SK-N-SH treated with all-trans-retinoic acid at 6 μM for 48 hours (cell line): Measurements from ENCODE around the gene TBXAS1.

Experiments
- ATAC-seq: fragments of 200-7000 bp; cut with Tn5 transposase; 3 replicates; pipeline ENCODE4 v1.9.1; 2020; ENCODE audit warnings: mild to moderate bottlenecking, moderate library complexity
- ARNTL ChIP-seq: fragments of 450-650 bp; formaldehyde crosslinking; IDR thresholded peaks from 2 replicates; pipeline ENCODE4 v1.5.0; 2020; ENCODE audit warnings: low read depth, mild to moderate bottlenecking, moderate library complexity, borderline replicate concordance
- BACH2 ChIP-seq: fragments of 250-450 bp; sonication (Bioruptor Pico); IDR thresholded peaks from 2 replicates; pipeline ENCODE4 v1.9.0; 2021; ENCODE audit warnings: mild to moderate bottlenecking, borderline replicate concordance
- CREB5 ChIP-seq: fragments of 250-450 bp; sonication (Bioruptor Pico); IDR thresholded peaks from 2 replicates; pipeline ENCODE4 v1.5.1; 2020; ENCODE audit warnings: low read depth, mild to moderate bottlenecking, moderate library complexity
- CSDC2 ChIP-seq: fragments of 250-450 bp; sonication (Bioruptor Pico); IDR thresholded peaks from 2 replicates; pipeline ENCODE4 v1.5.0; 2020; ENCODE audit warnings: mild to moderate bottlenecking, moderate library complexity
- CSRNP3 ChIP-seq: fragments of 250-450 bp; sonication (Bioruptor Pico); IDR thresholded peaks from 2 replicates; pipeline ENCODE4 v1.5.1; 2021; ENCODE audit warnings: mild to moderate bottlenecking, moderate library complexity
- ESRRG ChIP-seq: fragments of 250-450 bp; sonication (Bioruptor Pico); IDR thresholded peaks from 2 replicates; pipeline ENCODE4 v1.6.1; 2021; ENCODE audit warnings: mild to moderate bottlenecking
- GLIS3 ChIP-seq: fragments of 250-450 bp; sonication (Bioruptor Pico); IDR thresholded peaks from 2 replicates; pipeline ENCODE4 v1.5.0; 2020; ENCODE audit warnings: mild to moderate bottlenecking, moderate library complexity
- ISL1 ChIP-seq: fragments of 250-450 bp; sonication (Bioruptor Pico); IDR thresholded peaks from 2 replicates; pipeline ENCODE4 v2.1.2; 2022; ENCODE audit warnings: mild to moderate bottlenecking, moderate library complexity
- OSR1 ChIP-seq: fragments of 250-450 bp; sonication (Bioruptor Pico); IDR thresholded peaks from 2 replicates; pipeline ENCODE4 v1.8.0; 2022; ENCODE audit warnings: moderate library complexity, mild to moderate bottlenecking, inconsistent platforms
- PATZ1 ChIP-seq: fragments of 250-450 bp; sonication (Bioruptor Pico); IDR thresholded peaks from 2 replicates; pipeline ENCODE4 v1.8.0; 2020; ENCODE audit warnings: mild to moderate bottlenecking, moderate library complexity, borderline replicate concordance
- PPARA ChIP-seq: fragments of 250-450 bp; sonication (Bioruptor Pico); IDR thresholded peaks from 2 replicates; pipeline ENCODE4 v1.5.0; 2020; ENCODE audit warnings: mild to moderate bottlenecking, borderline replicate concordance
- RARB ChIP-seq: fragments of 250-450 bp; sonication (Bioruptor Pico); IDR thresholded peaks from 2 replicates; pipeline ENCODE4 v1.8.0; 2021; ENCODE audit warnings: mild to moderate bottlenecking, moderate library complexity
- SNAI2 ChIP-seq: fragments of 250-450 bp; sonication (Bioruptor Pico); IDR thresholded peaks from 2 replicates; pipeline ENCODE4 v1.5.0; 2020; ENCODE audit warnings: mild to moderate bottlenecking, moderate library complexity
- TOX ChIP-seq: fragments of 250-450 bp; sonication (Bioruptor Pico); IDR thresholded peaks from 2 replicates; pipeline ENCODE4 v1.8.0; 2021; ENCODE audit warnings: mild to moderate bottlenecking, moderate library complexity, borderline replicate concordance
- TSHZ2 ChIP-seq: fragments of 250-450 bp; sonication (Bioruptor Pico); IDR thresholded peaks from 2 replicates; pipeline ENCODE4 v1.5.0; 2020; ENCODE audit warnings: mild to moderate bottlenecking, moderate library complexity
- ZC3H10 ChIP-seq: fragments of 250-450 bp; sonication (Bioruptor Pico); IDR thresholded peaks from 2 replicates; pipeline ENCODE4 v1.5.1; 2021; ENCODE audit warnings: mild to moderate bottlenecking, moderate library complexity
- ZFP3 ChIP-seq: fragments of 250-450 bp; sonication (Bioruptor Pico); IDR thresholded peaks from 2 replicates; pipeline ENCODE4 v1.5.0; 2020; ENCODE audit warnings: mild to moderate bottlenecking, moderate library complexity
- ZFP30 ChIP-seq: fragments of 450-650 bp; formaldehyde crosslinking; IDR thresholded peaks from 2 replicates; pipeline ENCODE4 v1.5.0; 2022; ENCODE audit warnings: mild to moderate bottlenecking, moderate library complexity
- ZNF565 ChIP-seq: fragments of 450-650 bp; formaldehyde crosslinking; conservative IDR thresholded peaks from 2 replicates; pipeline ENCODE4 v1.5.0; 2020; ENCODE audit warnings: low read depth, mild to moderate bottlenecking, moderate library complexity
- ZNF70 ChIP-seq: fragments of 450-650 bp; formaldehyde crosslinking; IDR thresholded peaks from 2 replicates; pipeline ENCODE4 v1.5.0; 2020; ENCODE audit warnings: mild to moderate bottlenecking, moderate library complexity
- ZNF8 ChIP-seq: fragments of 450-650 bp; formaldehyde crosslinking; IDR thresholded peaks from 2 replicates; pipeline ENCODE4 v1.5.0; 2020; ENCODE audit warnings: mild to moderate bottlenecking, moderate library complexity

The TBXAS1 gene

GRCh38 chr7:139896288-139896687, 67.2 kb downstream of the TBXAS1 start:
- no peak for TF ChIP-seq ISL1 (CRISPR knock-in tag)
- no peak for TF ChIP-seq PATZ1 (CRISPR knock-in tag)
- no peak for TF ChIP-seq PPARA
- TF ChIP-seq ZNF565 (CRISPR knock-in tag), result no peak
- TF ChIP-seq RARB (CRISPR knock-in tag), result no peak
- no peak for TF ChIP-seq ESRRG (CRISPR knock-in tag)
- TF ChIP-seq ARNTL (CRISPR knock-in tag), result no peak
- TF ChIP-seq ZNF70, result no peak
- no peak for TF ChIP-seq OSR1
- no peak for TF ChIP-seq CSDC2 (CRISPR knock-in tag)
- no peak for TF ChIP-seq BACH2 (CRISPR knock-in tag)
- no peak for TF ChIP-seq GLIS3 (CRISPR knock-in tag)
- TF ChIP-seq CREB5, result no peak
- TF ChIP-seq ZC3H10 (CRISPR knock-in tag), result no peak
- TF ChIP-seq SNAI2 (CRISPR knock-in tag), result no peak
- TF ChIP-seq, all 23 proteins: peak for 0
- no peak for ATAC-seq

GRCh38 chr7:139896831-139897230, 67.8 kb downstream of the TBXAS1 start:
- ATAC-seq, result no peak

GRCh38 chr7:139897422-139898090, 68.5 kb downstream of the TBXAS1 start:
- no peak; the same call in 2 of the 3 replicates for ATAC-seq
- TF ChIP-seq PPARA, result no peak
- TF ChIP-seq TSHZ2, result no peak
- no peak for TF ChIP-seq TOX (CRISPR knock-in tag)
- TF ChIP-seq ZFP30 (CRISPR knock-in tag), result no peak
- TF ChIP-seq ZC3H10 (CRISPR knock-in tag), result no peak
- TF ChIP-seq OSR1, result no peak

More at GRCh38 chr7:139896831-139897230, 67.8 kb downstream of the TBXAS1 start:
- no peak for TF ChIP-seq BACH2 (CRISPR knock-in tag)
- no peak for TF ChIP-seq ZFP3 (CRISPR knock-in tag)
- TF ChIP-seq RARB (CRISPR knock-in tag), result no peak
- no peak for TF ChIP-seq ISL1 (CRISPR knock-in tag)
- no peak for TF ChIP-seq TOX (CRISPR knock-in tag)
- no peak for TF ChIP-seq ZNF8 (CRISPR knock-in tag)
- TF ChIP-seq CREB5, result no peak
- TF ChIP-seq CSDC2 (CRISPR knock-in tag), result no peak
- no peak for TF ChIP-seq ZNF70
- TF ChIP-seq ARNTL (CRISPR knock-in tag), result no peak
- no peak for TF ChIP-seq ESRRG (CRISPR knock-in tag)
- no peak for TF ChIP-seq ZC3H10 (CRISPR knock-in tag)
- no peak for TF ChIP-seq GLIS3 (CRISPR knock-in tag)

- ATAC-seq, result no peak
- TF ChIP-seq GLIS3 (CRISPR knock-in tag) (no peak), CSRNP3 (no peak)
- TF ChIP-seq, all 23 proteins: peak for 0
Measured at GRCh38 chr7:139898483-139898882, 69.4 kb downstream of the TBXAS1 start.
